Lower leg skin (tissue), 3 donors: ENCODE measurements around the gene NPAS3.

Source experiments
- POLR2A ChIP-seq, 2 donors: fragments of 450-650 bp; IDR thresholded peaks; one replicate each; pipeline ENCODE4 v1.6.1; 2016 to 2017; ENCODE audit warnings: antibody characterized with exemption in 2 of 2, mild to moderate bottlenecking in 1 of 2, moderate library complexity in 1 of 2
- TF ChIP-seq, protein P1 (sequence below), 3 donors: fragments of 450-650 bp; IDR thresholded peaks; one replicate each; pipeline ENCODE4 v1.5.1; 2016; ENCODE audit warnings: antibody characterized with exemption in 3 of 3, mild to moderate bottlenecking in 3 of 3, moderate library complexity in 2 of 3

DNA sequence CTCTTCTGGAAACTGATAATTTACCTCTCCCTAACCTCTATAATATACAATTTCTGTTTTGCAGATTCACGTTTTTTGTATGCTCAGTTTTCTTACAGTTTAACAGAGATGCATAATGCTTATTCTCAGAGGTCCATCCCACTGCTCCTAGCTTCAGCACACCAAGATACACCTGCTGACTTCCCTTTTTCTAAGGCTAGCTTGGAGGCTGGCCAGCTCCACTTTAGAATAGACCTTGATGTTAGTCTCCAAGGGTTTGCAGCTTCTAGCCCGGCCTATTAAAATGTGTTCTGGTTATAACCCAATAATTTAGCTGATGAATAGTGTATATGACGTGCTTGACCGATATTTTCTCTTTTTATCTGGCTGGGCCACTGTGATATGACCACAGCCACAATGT lies 751.0 kb downstream of the NPAS3 start:
- TF ChIP-seq, protein P1, sequence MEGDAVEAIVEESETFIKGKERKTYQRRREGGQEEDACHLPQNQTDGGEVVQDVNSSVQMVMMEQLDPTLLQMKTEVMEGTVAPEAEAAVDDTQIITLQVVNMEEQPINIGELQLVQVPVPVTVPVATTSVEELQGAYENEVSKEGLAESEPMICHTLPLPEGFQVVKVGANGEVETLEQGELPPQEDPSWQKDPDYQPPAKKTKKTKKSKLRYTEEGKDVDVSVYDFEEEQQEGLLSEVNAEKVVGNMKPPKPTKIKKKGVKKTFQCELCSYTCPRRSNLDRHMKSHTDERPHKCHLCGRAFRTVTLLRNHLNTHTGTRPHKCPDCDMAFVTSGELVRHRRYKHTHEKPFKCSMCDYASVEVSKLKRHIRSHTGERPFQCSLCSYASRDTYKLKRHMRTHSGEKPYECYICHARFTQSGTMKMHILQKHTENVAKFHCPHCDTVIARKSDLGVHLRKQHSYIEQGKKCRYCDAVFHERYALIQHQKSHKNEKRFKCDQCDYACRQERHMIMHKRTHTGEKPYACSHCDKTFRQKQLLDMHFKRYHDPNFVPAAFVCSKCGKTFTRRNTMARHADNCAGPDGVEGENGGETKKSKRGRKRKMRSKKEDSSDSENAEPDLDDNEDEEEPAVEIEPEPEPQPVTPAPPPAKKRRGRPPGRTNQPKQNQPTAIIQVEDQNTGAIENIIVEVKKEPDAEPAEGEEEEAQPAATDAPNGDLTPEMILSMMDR (IDR thresholded peaks at IDR 0.05): no peak
- TF ChIP-seq POLR2A (IDR thresholded peaks at IDR 0.05): no peak
